ENCODE results near the gene R3HDM2. TPM values are rescaled to one million over a fixed set of nuclear protein-coding genes. Genes with fewer than 3 reads are reported as not detected.
A peak's percentile ranks its signal among the peaks of the same experiment; 100 is the strongest.

R3HDM2 gene
- total and polyA plus RNA-seq, 2 of the 13 experiments (the other 11 are each of a cell fraction or from before 2014, with no cell fraction given): 11.1 to 23.5 TPM

GRCh38 chr12:57238854-57239554 lies 191.8 kb downstream of the R3HDM2 start (continued):
- TF ChIP-seq SALL1 (CRISPR knock-in tag; IDR thresholded peaks at IDR 0.05) (peak; percentile 73), DRAP1 (CRISPR knock-in tag; IDR thresholded peaks at IDR 0.05) (peak; percentile 88), SETDB1 (CRISPR knock-in tag; IDR thresholded peaks at IDR 0.05; ENCODE audit: borderline replicate concordance) (no peak), RBM39 (IDR thresholded peaks at IDR 0.05; ENCODE audit: low read depth, low read length, poor library complexity, severe bottlenecking) (peak; percentile 30), FOSL2 (CRISPR knock-in tag; IDR thresholded peaks at IDR 0.05) (peak; percentile 26; the same call in 1 of the 2 replicates), ZSCAN31 (CRISPR knock-in tag; IDR thresholded peaks at IDR 0.05; ENCODE audit: low read depth) (0 out of 2 replicates have a peak, but pooled peaks have one; percentile 27), HMG20B (CRISPR knock-in tag; conservative IDR thresholded peaks at IDR 0.05) (peak; percentile 19; the same call in 1 of the 2 replicates), ZFP1 (CRISPR knock-in tag; IDR thresholded peaks at IDR 0.05) (0 out of 2 replicates have a peak, but pooled peaks have one; percentile 50), IKZF5 (CRISPR knock-in tag; IDR thresholded peaks at IDR 0.05) (peak; percentile 56; the same call in 1 of the 2 replicates), KLF16 (CRISPR knock-in tag; IDR thresholded peaks at IDR 0.05) (peak in 1 of 2 experiments; percentile 49; a peak in 2 of 4 replicates), POLR2AphosphoS5 (IDR thresholded peaks at IDR 0.05; ENCODE audit: low read depth, low read length) (peak; percentile 36), GATAD2A (CRISPR knock-in tag; IDR thresholded peaks at IDR 0.05) (peak; percentile 62), ZNF33B (CRISPR knock-in tag; IDR thresholded peaks at IDR 0.05) (0 out of 2 replicates have a peak, but pooled peaks have one; percentile 40), GABPB1 (CRISPR knock-in tag; IDR thresholded peaks at IDR 0.05) (peak; percentile 78; the same call in 1 of the 2 replicates), ELF3 (CRISPR knock-in tag; IDR thresholded peaks at IDR 0.05) (peak; percentile 35; the same call in 1 of the 2 replicates), HIVEP1 (CRISPR knock-in tag; IDR thresholded peaks at IDR 0.05) (peak; percentile 74; the same call in 1 of the 2 replicates), ZNF614 (CRISPR knock-in tag; IDR thresholded peaks at IDR 0.05; ENCODE audit: borderline replicate concordance) (peak; percentile 60; the same call in 1 of the 2 replicates), KAT7 (CRISPR knock-in tag; IDR thresholded peaks at IDR 0.05; ENCODE audit: borderline replicate concordance) (peak; percentile 88; the same call in 1 of the 2 replicates), NFE2L1 (CRISPR knock-in tag; IDR thresholded peaks at IDR 0.05; ENCODE audit: borderline replicate concordance) (no peak), REPIN1 (CRISPR knock-in tag; IDR thresholded peaks at IDR 0.05; ENCODE audit: borderline replicate concordance, low read depth) (peak; percentile 81; the same call in 1 of the 2 replicates)
- TF ChIP-seq, protein P1, sequence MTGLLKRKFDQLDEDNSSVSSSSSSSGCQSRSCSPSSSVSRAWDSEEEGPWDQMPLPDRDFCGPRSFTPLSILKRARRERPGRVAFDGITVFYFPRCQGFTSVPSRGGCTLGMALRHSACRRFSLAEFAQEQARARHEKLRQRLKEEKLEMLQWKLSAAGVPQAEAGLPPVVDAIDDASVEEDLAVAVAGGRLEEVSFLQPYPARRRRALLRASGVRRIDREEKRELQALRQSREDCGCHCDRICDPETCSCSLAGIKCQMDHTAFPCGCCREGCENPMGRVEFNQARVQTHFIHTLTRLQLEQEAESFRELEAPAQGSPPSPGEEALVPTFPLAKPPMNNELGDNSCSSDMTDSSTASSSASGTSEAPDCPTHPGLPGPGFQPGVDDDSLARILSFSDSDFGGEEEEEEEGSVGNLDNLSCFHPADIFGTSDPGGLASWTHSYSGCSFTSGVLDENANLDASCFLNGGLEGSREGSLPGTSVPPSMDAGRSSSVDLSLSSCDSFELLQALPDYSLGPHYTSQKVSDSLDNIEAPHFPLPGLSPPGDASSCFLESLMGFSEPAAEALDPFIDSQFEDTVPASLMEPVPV (CRISPR knock-in tag; IDR thresholded peaks at IDR 0.05): peak; percentile 79
- TF ChIP-seq, protein P2, sequence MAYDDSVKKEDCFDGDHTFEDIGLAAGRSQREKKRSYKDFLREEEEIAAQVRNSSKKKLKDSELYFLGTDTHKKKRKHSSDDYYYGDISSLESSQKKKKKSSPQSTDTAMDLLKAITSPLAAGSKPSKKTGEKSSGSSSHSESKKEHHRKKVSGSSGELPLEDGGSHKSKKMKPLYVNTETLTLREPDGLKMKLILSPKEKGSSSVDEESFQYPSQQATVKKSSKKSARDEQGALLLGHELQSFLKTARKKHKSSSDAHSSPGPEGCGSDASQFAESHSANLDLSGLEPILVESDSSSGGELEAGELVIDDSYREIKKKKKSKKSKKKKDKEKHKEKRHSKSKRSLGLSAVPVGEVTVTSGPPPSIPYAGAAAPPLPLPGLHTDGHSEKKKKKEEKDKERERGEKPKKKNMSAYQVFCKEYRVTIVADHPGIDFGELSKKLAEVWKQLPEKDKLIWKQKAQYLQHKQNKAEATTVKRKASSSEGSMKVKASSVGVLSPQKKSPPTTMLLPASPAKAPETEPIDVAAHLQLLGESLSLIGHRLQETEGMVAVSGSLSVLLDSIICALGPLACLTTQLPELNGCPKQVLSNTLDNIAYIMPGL (CRISPR knock-in tag; IDR thresholded peaks at IDR 0.05; ENCODE audit: borderline replicate concordance in 1 of 2, low read depth in 1 of 2): peak; percentile 98 to 99
